BLaER1 (cell line): ENCODE data around the gene SEMA5A.

Experiments used
- H3K27ac ChIP-seq: shearing (Covaris generic); formaldehyde crosslinking; 2 replicates; pipeline ENCODE4 v1.8.1; 2022
- H3K27me3 ChIP-seq: shearing (Covaris generic); formaldehyde crosslinking; 2 replicates; pipeline ENCODE4 v1.8.1; 2022
- H3K36me3 ChIP-seq: shearing (Covaris generic); formaldehyde crosslinking; 2 replicates; pipeline ENCODE4 v1.8.1; 2022
- H3K4me1 ChIP-seq: shearing (Covaris generic); formaldehyde crosslinking; 2 replicates; pipeline ENCODE4 v1.8.1; 2022
- H3K4me2 ChIP-seq: shearing (Covaris generic); formaldehyde crosslinking; 2 replicates; pipeline ENCODE4 v1.8.1; 2022
- H3K4me3 ChIP-seq: shearing (Covaris generic); formaldehyde crosslinking; 2 replicates; pipeline ENCODE4 v1.8.1; 2022
- H3K9ac ChIP-seq: shearing (Covaris generic); formaldehyde crosslinking; 2 replicates; pipeline ENCODE4 v1.8.1; 2022
- H3K9me3 ChIP-seq: shearing (Covaris generic); formaldehyde crosslinking; 2 replicates; pipeline ENCODE4 v1.8.1; 2022
- H4K20me1 ChIP-seq: shearing (Covaris generic); formaldehyde crosslinking; 2 replicates; pipeline ENCODE4 v1.8.1; 2022
- Cebpa-rat ChIP-seq: shearing (Covaris generic); IDR thresholded peaks from 2 replicates; pipeline ENCODE4 v1.8.1; 2022

The SEMA5A gene

GRCh38 chr5:9398227-9398626 is 147.6 kb downstream of the SEMA5A start:
- Histone ChIP-seq H3K4me1 (no peaks in the 10 kb centered on the region), H3K4me2 (no peak overlapping the region), H3K9me3 (no peaks in the 10 kb centered on the region), H3K9ac (no peak overlapping the region), H3K27ac (no peak overlapping the region), H3K36me3 (no peaks in the 10 kb centered on the region), H4K20me1 (no peaks in the 10 kb centered on the region), H3K4me3 (no peak overlapping the region), H3K27me3 (no peaks in the 10 kb centered on the region)
- no peak; the same call in 1 of the 2 replicates for TF ChIP-seq Cebpa-rat

GRCh38 chr5:9396285-9396770 is 149.5 kb downstream of the SEMA5A start:
- H3K9ac ChIP-seq: no peak overlapping the region

GRCh38 chr5:9395706-9396105 is 150.2 kb downstream of the SEMA5A start:
- no peak overlapping the region for H3K9ac ChIP-seq
- no peaks in the 10 kb centered on the region for H3K9me3 ChIP-seq
- H3K4me2 ChIP-seq: no peak overlapping the region
- H4K20me1 ChIP-seq: no peaks in the 10 kb centered on the region
- H3K4me1 ChIP-seq: no peaks in the 10 kb centered on the region
- H3K36me3 ChIP-seq: no peaks in the 10 kb centered on the region
- H3K4me3 ChIP-seq: no peak overlapping the region
- no peaks in the 10 kb centered on the region for H3K27me3 ChIP-seq
- TF ChIP-seq Cebpa-rat: no peak
- H3K27ac ChIP-seq: no peak overlapping the region

More at GRCh38 chr5:9396285-9396770, 149.5 kb downstream of the SEMA5A start:
- H3K36me3 ChIP-seq: no peaks in the 10 kb centered on the region
- no peaks in the 10 kb centered on the region for H3K9me3 ChIP-seq
- no peaks in the 10 kb centered on the region for H4K20me1 ChIP-seq
- no peak overlapping the region for H3K4me2 ChIP-seq
- no peak overlapping the region for H3K27ac ChIP-seq
- no peaks in the 10 kb centered on the region for H3K27me3 ChIP-seq
- H3K4me3 ChIP-seq: no peak overlapping the region
- TF ChIP-seq Cebpa-rat: no peak
- H3K4me1 ChIP-seq: no peaks in the 10 kb centered on the region

- H3K4me2 ChIP-seq: no peak overlapping the region
- TF ChIP-seq Cebpa-rat: no peak
- H3K27me3 ChIP-seq: no peaks in the 10 kb centered on the region
- H3K9ac ChIP-seq: no peak overlapping the region
- H4K20me1 ChIP-seq: no peaks in the 10 kb centered on the region
- H3K27ac ChIP-seq: no peak overlapping the region
- H3K36me3 ChIP-seq: no peaks in the 10 kb centered on the region
- no peak overlapping the region for H3K4me3 ChIP-seq
- no peaks in the 10 kb centered on the region for H3K4me1 ChIP-seq
- H3K9me3 ChIP-seq: no peaks in the 10 kb centered on the region
These were observed 151.7 kb downstream of the SEMA5A start for GRCh38 chr5:9394221-9394620.

- Histone ChIP-seq H3K27ac (no peak overlapping the region), H3K27me3 (no peaks in the 10 kb centered on the region), H3K4me1 (no peaks in the 10 kb centered on the region), H3K9ac (no peak overlapping the region), H3K9me3 (no peaks in the 10 kb centered on the region), H3K4me2 (no peak overlapping the region), H3K4me3 (no peak overlapping the region), H4K20me1 (no peaks in the 10 kb centered on the region), H3K36me3 (no peaks in the 10 kb centered on the region)
- no peak for TF ChIP-seq Cebpa-rat
These were observed 153.2 kb downstream of the SEMA5A start for GRCh38 chr5:9392625-9393024.

GRCh38 chr5:9391080-9391479 is 154.8 kb downstream of the SEMA5A start:
- H3K36me3 ChIP-seq: no peaks in the 10 kb centered on the region
- no peak overlapping the region for H3K4me2 ChIP-seq
- no peak for TF ChIP-seq Cebpa-rat
- H3K9ac ChIP-seq: no peak overlapping the region
- H3K4me3 ChIP-seq: no peak overlapping the region
- H3K27me3 ChIP-seq: no peaks in the 10 kb centered on the region
- H4K20me1 ChIP-seq: no peaks in the 10 kb centered on the region
- no peak overlapping the region for H3K27ac ChIP-seq
- H3K9me3 ChIP-seq: no peaks in the 10 kb centered on the region
- H3K4me1 ChIP-seq: no peaks in the 10 kb centered on the region

GRCh38 chr5:9390113-9390512 is 155.8 kb downstream of the SEMA5A start:
- no peaks in the 10 kb centered on the region for H3K36me3 ChIP-seq
- no peak overlapping the region for H3K4me3 ChIP-seq
- no peak overlapping the region for H3K4me2 ChIP-seq
- H3K9ac ChIP-seq: no peak overlapping the region
- no peaks in the 10 kb centered on the region for H3K4me1 ChIP-seq
- H3K9me3 ChIP-seq: no peaks in the 10 kb centered on the region
- no peaks in the 10 kb centered on the region for H3K27me3 ChIP-seq
- no peaks in the 10 kb centered on the region for H4K20me1 ChIP-seq
- no peak overlapping the region for H3K27ac ChIP-seq
- no peak for TF ChIP-seq Cebpa-rat

GRCh38 chr5:9388941-9389674 is 156.8 kb downstream of the SEMA5A start:
- H3K36me3 ChIP-seq: no peaks in the 10 kb centered on the region
- no peak overlapping the region for H3K9ac ChIP-seq
- H4K20me1 ChIP-seq: no peaks in the 10 kb centered on the region
- no peak overlapping the region for H3K4me2 ChIP-seq
- H3K4me1 ChIP-seq: no peaks in the 10 kb centered on the region
- no peak overlapping the region for H3K4me3 ChIP-seq
- no peaks in the 10 kb centered on the region for H3K9me3 ChIP-seq
- H3K27ac ChIP-seq: no peak overlapping the region
- H3K27me3 ChIP-seq: no peaks in the 10 kb centered on the region
- TF ChIP-seq Cebpa-rat: no peak

- H4K20me1 ChIP-seq: no peaks in the 10 kb centered on the region
- no peaks in the 10 kb centered on the region for H3K27me3 ChIP-seq
- TF ChIP-seq Cebpa-rat: no peak
These were observed 158.0 kb downstream of the SEMA5A start for GRCh38 chr5:9387879-9388278.

GRCh38 chr5:9386945-9387344 is 158.9 kb downstream of the SEMA5A start:
- Histone ChIP-seq H3K9ac (no peak overlapping the region), H3K27ac (no peak overlapping the region), H3K4me3 (no peak overlapping the region), H3K4me1 (no peaks in the 10 kb centered on the region), H3K4me2 (no peak overlapping the region), H3K36me3 (no peaks in the 10 kb centered on the region), H3K9me3 (no peaks in the 10 kb centered on the region), H4K20me1 (no peaks in the 10 kb centered on the region), H3K27me3 (no peaks in the 10 kb centered on the region)
- TF ChIP-seq Cebpa-rat: no peak

More at GRCh38 chr5:9387879-9388278, 158.0 kb downstream of the SEMA5A start:
- Histone ChIP-seq H3K36me3 (no peaks in the 10 kb centered on the region), H3K27ac (no peak overlapping the region), H3K4me2 (no peak overlapping the region), H3K9ac (no peak overlapping the region), H3K9me3 (no peaks in the 10 kb centered on the region), H3K4me3 (no peak overlapping the region), H3K4me1 (no peaks in the 10 kb centered on the region)
